Measurements from ENCODE around the gene GPRC5D. TPM values are rescaled to one million over a fixed set of nuclear protein-coding genes. Genes with fewer than 3 reads are reported as not detected.

Gene GPRC5D
- total and polyA plus RNA-seq, 9 of the 15 experiments (the other 6 are each of a cell fraction or from before 2014, with no cell fraction given): 1.0 to 1.1 TPM; not detected in 7

GRCh38 chr12:12892681-12893141 is 59.3 kb downstream of the GPRC5D start (continued):
- TF ChIP-seq ZBTB2 (IDR thresholded peaks at IDR 0.05) (no peak), RB1 (IDR thresholded peaks at IDR 0.05; ENCODE audit: low read depth) (no peak), ZKSCAN1 (IDR thresholded peaks at IDR 0.05; ENCODE audit: low read depth, low read length) (no peak), CGGBP1 (CRISPR knock-in tag; IDR thresholded peaks at IDR 0.05) (no peak), KDM2B (CRISPR knock-in tag; IDR thresholded peaks at IDR 0.05) (no peak), GABPB2 (CRISPR knock-in tag; conservative IDR thresholded peaks at IDR 0.05) (no peak), GATAD2B (IDR thresholded peaks at IDR 0.05; ENCODE audit: borderline replicate concordance) (no peak), MGA (IDR thresholded peaks at IDR 0.05) (no peak), MCM3 (IDR thresholded peaks at IDR 0.05) (no peak), JUND (IDR thresholded peaks at IDR 0.05; ENCODE audit: borderline replicate concordance, low read depth, low read length) (no peak), JUND (tag; IDR thresholded peaks at IDR 0.05; ENCODE audit: borderline replicate concordance, low read depth, low read length) (no peak)
